Measurements from ENCODE around the gene ANKDD1A.
A peak's percentile ranks its signal among the peaks of the same experiment; 100 is the strongest.

Gene ANKDD1A

DNA sequence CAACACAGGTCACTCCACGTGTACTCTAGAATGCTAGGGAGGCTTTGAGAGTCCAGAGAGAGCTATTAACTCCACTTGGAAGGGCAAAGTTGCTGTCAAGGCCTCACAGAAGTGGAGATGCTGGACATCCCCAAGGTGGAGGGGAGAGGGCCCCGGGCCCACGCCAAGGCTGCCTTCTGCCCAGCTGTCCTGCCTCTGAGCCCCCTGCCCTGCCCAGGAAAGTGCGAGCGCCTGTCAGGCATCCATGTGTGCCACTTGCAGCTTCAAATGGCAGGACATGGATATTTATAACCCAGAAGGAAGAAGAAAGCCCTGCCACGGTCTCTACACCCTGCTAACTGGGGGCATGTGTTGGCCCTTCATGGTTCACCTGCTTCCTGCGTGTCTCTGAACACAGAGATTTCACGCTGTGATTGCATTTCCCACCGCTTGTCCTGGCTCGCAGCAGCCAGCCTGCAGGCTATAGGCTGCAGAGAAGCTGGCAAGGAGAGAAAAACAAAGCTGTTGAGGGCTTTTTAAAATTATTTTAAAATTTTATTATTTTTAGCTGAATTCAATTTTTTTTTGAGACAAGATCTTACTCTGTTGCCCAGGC lies 17.0 kb downstream of the ANKDD1A start:
- Mint-ChIP-seq H3K4me3 (no peak overlapping the region), H3K36me3 (peaks cover 17% of the 10 kb centered on the region), H3K27ac (no peak overlapping the region), H3K9me3 (no peaks in the 10 kb centered on the region), H3K4me1 (peaks cover 6% of the 10 kb centered on the region)
- DNase-seq (ENCODE audit: low spot score in 2 of 2) (no peak), ATAC-seq (no peak)

DNA sequence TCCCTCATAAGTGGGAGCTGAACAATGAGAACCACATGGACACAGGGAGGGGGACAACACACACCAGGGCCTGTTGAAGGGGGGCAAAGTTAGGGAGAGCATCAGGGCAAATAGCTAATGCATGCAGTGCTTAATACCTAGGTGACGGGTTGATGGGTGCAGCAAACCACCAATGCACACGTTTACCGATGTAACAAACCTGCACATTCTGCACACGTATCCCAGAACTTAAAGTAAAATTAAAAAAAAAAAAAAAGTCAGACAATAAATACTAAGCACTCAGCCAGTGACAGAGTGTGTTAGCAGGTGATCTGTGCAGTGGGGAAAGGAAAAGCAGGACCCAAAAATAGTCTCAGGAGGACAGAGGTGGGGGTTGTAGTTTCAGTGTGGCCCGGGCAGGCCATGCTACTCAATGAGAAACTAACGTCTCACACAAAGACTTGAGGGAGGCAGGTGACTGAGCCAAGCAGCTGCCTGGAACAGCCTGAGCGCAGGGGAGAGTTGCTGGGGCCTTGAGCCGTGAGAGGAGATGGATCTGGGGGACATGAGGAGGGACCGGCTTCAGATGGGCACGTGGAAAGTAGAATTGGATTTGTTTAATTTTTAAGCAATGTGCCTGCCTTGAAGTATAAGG lies 18.4 kb downstream of the ANKDD1A start:
- DNase-seq (ENCODE audit: low spot score in 2 of 2): peak in 1 of 2 donors; percentile 18
- H3K4me3 Mint-ChIP-seq: no peak overlapping the region
- peaks cover 6% of the 10 kb centered on the region for H3K4me1 Mint-ChIP-seq
- peaks cover 26% of the 10 kb centered on the region for H3K36me3 Mint-ChIP-seq
- no peak overlapping the region for H3K27ac Mint-ChIP-seq
- H3K9me3 Mint-ChIP-seq: no peaks in the 10 kb centered on the region
- no peak for ATAC-seq

DNA sequence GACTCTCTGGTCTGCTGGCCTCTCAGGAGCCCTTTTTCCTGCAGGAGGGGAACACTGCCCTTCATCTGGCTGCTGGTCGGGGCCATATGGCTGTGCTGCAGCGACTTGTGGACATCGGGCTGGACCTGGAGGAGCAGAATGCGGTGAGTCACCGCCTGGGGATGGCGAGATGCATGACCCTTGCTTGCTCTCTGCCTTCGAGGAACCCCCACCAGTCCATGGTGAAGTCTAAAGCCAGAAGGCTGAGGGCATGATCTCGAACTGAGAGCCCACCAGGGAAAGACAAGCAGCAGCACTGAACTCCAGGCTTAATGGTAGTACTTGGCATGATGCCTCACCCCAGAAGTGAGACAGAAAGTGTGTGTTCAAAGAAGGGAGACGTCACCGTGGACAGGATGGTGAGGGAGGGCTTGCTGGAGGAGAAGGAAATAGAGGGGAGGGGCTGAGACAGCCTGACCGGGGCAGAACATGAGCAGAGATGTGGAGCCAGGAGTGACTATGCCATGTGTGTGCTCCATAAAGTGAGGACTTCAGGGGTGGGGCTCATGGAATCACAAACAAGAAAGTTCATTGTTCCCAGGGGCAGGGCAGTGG lies 19.2 kb downstream of the ANKDD1A start:
- no peak for ATAC-seq
- Mint-ChIP-seq H3K27ac (peak overlapping the region; percentile 46), H3K36me3 (peaks cover 26% of the 10 kb centered on the region), H3K4me3 (no peak overlapping the region), H3K9me3 (no peaks in the 10 kb centered on the region), H3K4me1 (peaks cover 6% of the 10 kb centered on the region)
- DNase-seq (ENCODE audit: low spot score in 2 of 2): peak in 1 of 2 donors; percentile 37

DNA sequence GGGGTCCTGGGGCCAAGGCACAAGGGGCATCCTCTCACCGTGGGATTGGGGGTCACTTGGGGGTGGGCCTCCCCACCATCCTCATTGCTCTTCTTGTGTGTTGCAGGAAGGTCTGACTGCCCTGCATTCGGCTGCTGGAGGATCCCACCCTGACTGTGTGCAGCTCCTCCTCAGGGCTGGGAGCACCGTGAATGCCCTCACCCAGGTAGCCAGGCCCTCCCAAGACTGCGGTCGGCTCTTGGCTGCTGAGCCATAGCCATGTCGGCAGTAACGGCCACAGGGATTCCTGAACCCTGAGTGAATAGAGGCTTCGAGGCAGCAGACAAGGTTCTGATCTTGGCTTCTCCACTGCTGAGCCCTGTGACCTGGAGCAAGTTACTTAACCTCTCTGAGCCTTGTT lies 19.7 kb downstream of the ANKDD1A start:
- DNase-seq (ENCODE audit: low spot score in 2 of 2) (peak in 1 of 2 donors; percentile 35), ATAC-seq (no peak)
- peaks cover 6% of the 10 kb centered on the region for H3K4me1 Mint-ChIP-seq
- H3K4me3 Mint-ChIP-seq: no peak overlapping the region
- H3K9me3 Mint-ChIP-seq: no peaks in the 10 kb centered on the region
- peaks cover 26% of the 10 kb centered on the region for H3K36me3 Mint-ChIP-seq
- H3K27ac Mint-ChIP-seq: peak overlapping the region; percentile 46

DNA sequence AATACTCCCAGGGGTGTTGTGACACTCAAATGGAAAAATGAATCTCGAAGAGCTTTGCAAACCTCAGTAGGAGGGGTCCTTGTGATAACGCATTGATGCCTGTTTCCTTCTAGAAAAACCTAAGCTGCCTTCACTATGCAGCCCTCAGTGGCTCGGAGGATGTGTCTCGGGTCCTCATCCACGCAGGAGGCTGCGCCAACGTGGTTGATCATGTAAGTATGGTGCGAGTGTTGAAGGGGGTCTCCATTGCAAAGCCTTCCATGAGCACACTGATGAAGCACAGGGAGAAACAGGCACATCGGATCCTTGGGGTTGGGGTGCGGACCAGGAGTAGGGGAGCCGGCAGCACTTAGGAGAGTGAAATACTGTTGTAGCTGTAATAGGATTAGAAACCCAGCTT lies 22.3 kb downstream of the ANKDD1A start:
- Mint-ChIP-seq H3K4me1 (peaks cover 6% of the 10 kb centered on the region), H3K4me3 (no peak overlapping the region), H3K9me3 (no peaks in the 10 kb centered on the region), H3K36me3 (peaks cover 31% of the 10 kb centered on the region), H3K27ac (no peak overlapping the region)
- DNase-seq (ENCODE audit: low spot score in 2 of 2) (peak in 1 of 2 donors; percentile 38), ATAC-seq (no peak)

DNA sequence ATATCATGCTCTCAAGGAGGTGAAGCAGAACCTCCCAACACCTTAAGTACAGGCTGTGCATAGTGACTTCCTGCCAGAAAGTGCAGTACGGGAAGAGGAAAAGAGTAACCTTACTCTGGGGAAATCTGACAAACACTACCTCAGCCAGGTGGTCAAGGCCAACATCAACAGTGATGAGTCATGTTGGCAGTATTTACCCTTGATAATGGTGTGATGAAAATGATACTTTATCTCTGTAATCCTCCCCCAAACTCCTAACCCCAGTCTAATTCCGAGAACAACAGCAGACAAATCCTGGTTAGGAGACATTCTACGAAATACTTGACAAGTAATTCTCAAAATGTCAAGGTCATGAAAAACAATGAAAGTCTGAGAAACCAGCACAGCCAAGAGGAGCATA lies 26.5 kb downstream of the ANKDD1A start:
- Mint-ChIP-seq H3K36me3 (peaks cover 19% of the 10 kb centered on the region), H3K27ac (no peak overlapping the region), H3K4me3 (no peak overlapping the region), H3K9me3 (no peaks in the 10 kb centered on the region), H3K4me1 (no peaks in the 10 kb centered on the region)
- DNase-seq (ENCODE audit: low spot score in 2 of 2) (peak in 1 of 2 donors; percentile 26), ATAC-seq (no peak)

DNA sequence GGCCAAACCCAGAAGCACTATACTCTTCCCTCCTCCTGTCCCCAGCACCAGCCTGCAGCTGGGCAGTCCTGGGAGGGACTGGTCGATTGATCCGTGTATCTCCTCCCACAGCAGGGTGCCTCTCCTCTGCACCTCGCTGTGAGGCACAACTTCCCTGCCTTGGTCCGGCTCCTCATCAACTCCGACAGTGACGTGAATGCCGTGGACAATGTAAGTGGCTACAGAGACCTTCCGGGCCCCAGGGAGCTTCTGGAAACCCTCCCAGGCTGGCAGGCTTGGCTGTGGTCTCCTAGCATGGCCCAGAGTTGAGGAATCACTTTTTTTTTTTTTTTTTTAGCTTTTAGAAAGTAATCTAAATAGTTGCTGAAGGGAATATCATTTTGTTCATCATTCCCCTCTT lies 30.7 kb downstream of the ANKDD1A start:
- Mint-ChIP-seq H3K9me3 (no peaks in the 10 kb centered on the region), H3K4me1 (no peaks in the 10 kb centered on the region), H3K4me3 (no peak overlapping the region), H3K36me3 (no peaks in the 10 kb centered on the region), H3K27ac (no peak overlapping the region)
- no peak for DNase-seq (ENCODE audit: low spot score in 2 of 2)
- no peak for ATAC-seq

DNA sequence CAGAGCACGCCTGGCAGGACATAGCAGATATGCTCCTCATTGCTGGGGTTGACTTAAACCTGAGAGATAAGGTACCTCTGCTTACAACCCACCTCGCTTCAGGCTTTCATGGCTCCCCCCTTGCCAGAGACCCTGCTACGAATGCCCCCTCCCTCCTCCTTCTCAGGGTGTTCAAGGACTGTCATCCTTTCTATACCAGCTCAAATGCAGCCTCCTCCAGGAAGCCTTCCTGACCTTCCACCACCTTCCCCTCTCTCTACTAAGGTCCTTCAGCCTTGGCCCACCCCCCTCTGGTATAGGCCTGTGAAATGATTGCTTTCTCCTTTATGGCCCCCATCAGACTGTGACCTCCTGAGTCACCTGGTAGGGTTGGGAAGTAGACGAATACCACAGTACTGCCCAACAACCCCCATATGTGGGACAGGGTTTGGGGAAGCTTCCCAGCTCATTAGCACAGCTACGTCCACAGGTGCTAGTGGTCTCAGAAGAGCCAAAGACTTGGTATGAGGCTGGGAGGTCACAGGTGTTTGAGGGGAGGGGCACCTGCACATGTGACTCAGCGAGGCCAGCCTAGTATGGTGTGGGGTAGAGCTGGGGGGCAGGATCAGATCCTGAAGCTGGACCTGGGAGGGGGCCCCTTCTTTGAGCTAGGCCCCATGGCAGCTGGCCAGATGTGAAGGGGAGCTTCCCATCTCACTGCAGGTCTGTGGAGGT lies 32.0 kb downstream of the ANKDD1A start:
- H3K9me3 Mint-ChIP-seq: no peaks in the 10 kb centered on the region
- no peaks in the 10 kb centered on the region for H3K4me1 Mint-ChIP-seq
- no peak overlapping the region for H3K4me3 Mint-ChIP-seq
- ATAC-seq (no peak), DNase-seq (ENCODE audit: low spot score in 2 of 2) (peak in 1 of 2 donors; percentile 42)
- H3K36me3 Mint-ChIP-seq: no peaks in the 10 kb centered on the region
- peak overlapping the region; percentile 56 for H3K27ac Mint-ChIP-seq

DNA sequence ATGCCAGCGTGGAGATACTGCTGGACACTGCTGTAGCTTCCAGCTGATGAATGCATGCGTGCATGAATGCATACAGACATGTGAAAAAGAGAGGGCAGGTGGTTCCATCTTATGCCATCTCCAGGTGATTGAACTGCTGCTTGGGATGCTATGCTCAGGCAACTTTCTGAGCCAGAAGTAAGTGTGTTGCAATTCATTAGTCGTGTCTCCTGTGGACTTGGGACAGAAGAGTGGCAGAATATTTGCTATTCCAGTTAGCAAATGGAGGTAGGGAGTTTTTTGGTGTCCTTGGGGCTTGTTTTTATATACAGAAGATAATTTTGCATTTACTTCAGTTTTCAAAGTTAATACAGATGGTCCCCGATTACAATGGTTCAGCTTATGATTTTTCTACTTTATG lies 33.3 kb downstream of the ANKDD1A start:
- Mint-ChIP-seq H3K27ac (no peak overlapping the region), H3K36me3 (no peaks in the 10 kb centered on the region), H3K4me1 (no peaks in the 10 kb centered on the region), H3K9me3 (no peaks in the 10 kb centered on the region), H3K4me3 (no peak overlapping the region)
- DNase-seq (ENCODE audit: low spot score in 2 of 2): peak in 1 of 2 donors; percentile 47
- no peak for ATAC-seq

DNA sequence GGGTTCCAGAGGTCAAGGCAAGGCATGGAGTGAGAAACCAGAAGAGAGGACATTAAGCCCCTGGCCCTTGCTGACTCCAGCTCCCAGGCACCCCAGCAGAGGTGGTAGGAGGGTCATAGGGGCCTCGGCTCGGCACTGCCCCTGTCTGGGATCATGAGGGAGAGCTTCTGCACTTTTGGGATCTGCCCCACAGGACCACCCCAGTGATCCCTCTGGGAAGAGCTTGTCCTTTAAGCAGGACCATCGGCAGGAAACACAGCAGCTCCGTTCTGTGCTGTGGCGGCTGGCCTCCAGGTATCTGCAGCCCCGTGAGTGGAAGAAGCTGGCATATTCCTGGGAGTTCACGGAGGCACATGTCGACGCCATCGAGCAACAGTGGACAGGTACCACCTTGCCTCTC lies 35.5 kb downstream of the ANKDD1A start:
- Mint-ChIP-seq H3K4me3 (no peak overlapping the region), H3K9me3 (no peaks in the 10 kb centered on the region), H3K27ac (peak overlapping the region; percentile 84), H3K4me1 (peaks cover 11% of the 10 kb centered on the region), H3K36me3 (peaks cover 6% of the 10 kb centered on the region)
- ATAC-seq (no peak), DNase-seq (ENCODE audit: low spot score in 2 of 2) (peak in 1 of 2 donors; percentile 38)

DNA sequence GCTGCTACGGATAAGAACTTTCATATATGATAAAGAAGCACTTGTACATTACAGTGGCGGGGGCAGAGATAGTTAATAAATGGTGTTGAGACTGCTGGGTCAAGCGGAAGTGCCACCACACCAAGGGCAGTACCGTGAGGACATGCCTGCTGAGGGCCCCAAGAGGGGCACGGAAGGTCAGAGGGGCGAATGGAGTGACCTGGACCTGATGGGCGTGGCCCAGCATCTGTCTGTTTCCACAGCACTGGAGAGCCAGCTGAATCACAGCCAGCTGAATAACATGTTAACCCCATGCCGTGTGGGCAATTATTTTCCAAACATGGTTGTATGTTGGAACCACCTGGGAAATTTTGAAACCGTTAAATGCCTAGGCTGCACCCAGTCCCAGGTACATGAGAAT lies 37.2 kb downstream of the ANKDD1A start:
- Mint-ChIP-seq H3K36me3 (peaks cover 13% of the 10 kb centered on the region), H3K27ac (no peak overlapping the region), H3K4me1 (peaks cover 28% of the 10 kb centered on the region), H3K4me3 (no peak overlapping the region), H3K9me3 (no peaks in the 10 kb centered on the region)
- peak in 1 of 2 donors; percentile 26 for DNase-seq (ENCODE audit: low spot score in 2 of 2)
- no peak for ATAC-seq

DNA sequence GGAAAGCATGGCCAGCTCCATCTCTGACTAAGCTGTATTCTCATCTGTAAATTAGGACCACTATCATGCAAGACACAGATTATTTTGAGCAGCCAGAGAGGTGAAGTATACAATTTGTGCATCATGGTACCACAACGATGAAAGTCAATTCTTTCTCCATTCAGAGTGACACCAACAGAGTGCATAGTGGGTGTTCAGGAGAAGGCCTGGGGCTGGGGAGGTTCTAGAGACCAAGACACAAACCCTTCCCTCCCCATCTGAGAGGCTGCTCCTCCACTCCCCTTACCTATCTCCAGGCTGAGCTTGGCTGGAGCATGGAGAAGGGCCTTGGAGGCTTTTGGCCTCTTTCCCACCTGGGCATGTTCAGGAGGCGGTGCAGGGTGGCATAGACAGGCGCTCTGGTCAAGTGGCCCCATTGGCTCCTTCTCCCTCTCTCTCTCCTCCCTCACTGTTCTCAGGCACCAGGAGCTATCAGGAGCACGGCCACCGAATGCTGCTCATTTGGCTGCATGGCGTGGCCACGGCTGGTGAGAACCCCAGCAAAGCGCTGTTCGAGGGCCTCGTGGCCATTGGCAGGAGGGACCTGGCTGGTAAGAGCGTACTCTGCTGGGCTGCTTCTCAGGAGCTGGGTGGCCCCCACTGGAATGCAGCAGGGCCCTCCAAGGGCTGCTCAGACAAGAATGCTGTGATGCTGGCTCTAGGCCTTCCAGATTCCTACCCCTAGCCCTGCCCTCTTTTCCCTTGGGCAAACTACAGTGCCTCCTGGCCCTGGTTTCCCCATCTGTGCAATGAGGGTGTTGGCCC lies 37.9 kb downstream of the ANKDD1A start:
- peak overlapping the region; percentile 50 for H3K27ac Mint-ChIP-seq
- ATAC-seq (peak; percentile 34), DNase-seq (ENCODE audit: low spot score in 2 of 2) (peak in 1 of 2 donors; percentile 43)
- H3K9me3 Mint-ChIP-seq: no peaks in the 10 kb centered on the region
- no peak overlapping the region for H3K4me3 Mint-ChIP-seq
- H3K36me3 Mint-ChIP-seq: peaks cover 18% of the 10 kb centered on the region
- peaks cover 34% of the 10 kb centered on the region for H3K4me1 Mint-ChIP-seq

DNA sequence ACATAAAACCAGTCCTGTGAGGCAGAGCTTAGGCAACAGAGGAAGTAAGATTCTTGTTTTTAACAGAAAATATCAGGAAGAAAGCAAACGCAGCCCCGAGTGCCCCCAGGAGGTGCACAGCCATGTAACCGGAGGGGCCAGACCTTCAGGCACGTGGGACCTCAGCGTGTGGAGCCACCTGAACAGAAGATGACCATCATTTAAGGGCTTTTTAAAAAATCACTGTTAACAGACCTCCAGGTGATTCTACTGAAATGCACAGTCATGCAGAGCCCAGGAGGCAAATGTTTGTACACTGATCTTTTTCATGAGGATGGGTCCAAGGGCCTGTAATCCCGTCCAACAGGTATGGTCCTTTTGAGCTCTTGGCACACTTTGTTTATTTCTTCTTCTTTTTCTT lies 39.2 kb downstream of the ANKDD1A start:
- peaks cover 39% of the 10 kb centered on the region for H3K4me1 Mint-ChIP-seq
- H3K4me3 Mint-ChIP-seq: no peak overlapping the region
- H3K27ac Mint-ChIP-seq: peak overlapping the region; percentile 93
- peaks cover 25% of the 10 kb centered on the region for H3K36me3 Mint-ChIP-seq
- no peaks in the 10 kb centered on the region for H3K9me3 Mint-ChIP-seq
- DNase-seq (ENCODE audit: low spot score in 2 of 2): peak in 1 of 2 donors; percentile 47
- no peak for ATAC-seq

DNA sequence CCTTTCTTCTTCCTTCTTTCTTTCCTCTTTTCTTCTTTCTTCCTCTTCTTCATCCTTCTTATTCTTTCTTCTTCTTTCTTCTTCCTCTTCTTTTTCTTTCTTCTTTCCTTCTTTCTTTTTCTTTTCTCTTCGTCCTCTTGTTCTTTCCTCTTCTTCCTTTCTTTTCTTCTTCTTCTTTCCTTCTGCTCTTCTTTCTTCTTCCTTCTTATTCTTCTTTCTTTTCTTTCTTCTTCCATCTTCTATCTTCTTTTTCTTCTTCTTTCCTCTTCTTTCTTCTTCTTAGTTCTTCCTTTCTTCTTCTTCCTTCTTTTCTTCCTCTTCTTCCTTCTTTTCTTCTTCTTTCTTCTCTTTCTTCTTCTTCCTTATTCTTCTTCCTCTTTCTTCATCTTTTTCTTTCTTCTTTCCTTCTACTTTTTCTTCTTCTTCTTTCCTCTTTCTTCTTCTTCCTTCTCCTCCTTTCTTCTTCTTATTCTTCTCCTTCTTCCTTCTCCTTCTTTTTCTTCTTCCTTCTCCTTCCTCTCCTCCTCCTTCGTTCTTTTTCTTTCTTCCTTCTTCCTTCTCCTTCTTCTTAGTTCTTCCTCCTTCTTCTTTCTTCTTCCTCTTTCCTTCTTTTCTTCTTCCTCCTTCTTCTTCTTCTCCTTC lies 40.2 kb downstream of the ANKDD1A start:
- Mint-ChIP-seq H3K4me1 (peaks cover 39% of the 10 kb centered on the region), H3K4me3 (no peak overlapping the region), H3K36me3 (peaks cover 35% of the 10 kb centered on the region), H3K9me3 (no peaks in the 10 kb centered on the region), H3K27ac (peak overlapping the region; percentile 93)
- ATAC-seq (no peak), DNase-seq (ENCODE audit: low spot score in 2 of 2) (no peak)

All from stimulated activated effector memory CD8-positive, alpha-beta T cell treated with anti-CD3 and anti-CD28 coated beads, Interleukin-12 subunit alpha, Interleukin-12 subunit beta, amount 100 ng/mL, for 72 hours (primary cell).